GM12878 (cell line): ENCODE results near the gene AP3B1.

ENCODE experiments used
- EP300 ChIP-seq, 2 experiments: fragments of 150-350 bp in 1 of 2; IDR thresholded peaks; 2 replicates each; pipeline ENCODE4 v1.6.1; 2011 to 2012; ENCODE audit warnings: low read depth in 2 of 2, low read length in 2 of 2, borderline replicate concordance in 1 of 2, improper control_type of control experiment in 1 of 2, inconsistent platforms in 1 of 2; ENCODE audit not compliant: control insufficient read depth in 1 of 2
- FOXM1 ChIP-seq: IDR thresholded peaks from 2 replicates; pipeline ENCODE4 v1.6.1; 2012; ENCODE audit warnings: low read depth, mild to moderate bottlenecking, inconsistent platforms, low read length, moderate library complexity
- GABPA ChIP-seq: IDR thresholded peaks from 2 replicates; pipeline ENCODE4 v1.6.1; 2014; ENCODE audit warnings: antibody characterized with exemption, low read depth, mild to moderate bottlenecking, inconsistent platforms
- JUNB ChIP-seq: IDR thresholded peaks from 2 replicates; pipeline ENCODE4 v1.6.1; 2016; ENCODE audit warnings: antibody characterized with exemption, mild to moderate bottlenecking
- NR2C2 ChIP-seq: IDR thresholded peaks from 2 replicates; pipeline ENCODE4 v1.6.1; 2011; ENCODE audit warnings: borderline replicate concordance, low read depth; ENCODE audit not compliant: control insufficient read depth, insufficient read length
- POLR2A ChIP-seq: IDR thresholded peaks from 2 replicates; pipeline ENCODE4 v1.6.1; 2011; ENCODE audit warnings: low read depth, mild to moderate bottlenecking, low read length
- POLR2AphosphoS5 ChIP-seq: IDR thresholded peaks from 2 replicates; pipeline ENCODE4 v1.6.1; 2011; ENCODE audit warnings: mild to moderate bottlenecking, low read length, inconsistent platforms
- SUZ12 ChIP-seq: fragments of 200-600 bp; sonication (generic); IDR thresholded peaks from one replicate; pipeline ENCODE4 v1.6.1; 2018; ENCODE audit warnings: antibody characterized with exemption, mild to moderate bottlenecking; ENCODE audit not compliant: unreplicated experiment
- TF ChIP-seq, protein P1 (sequence below), 3 experiments: IDR thresholded peaks in 2 of 3; conservative IDR thresholded peaks in 1 of 3; 2 replicates each; pipeline ENCODE4 v1.5.1; 2011; ENCODE audit warnings: low read depth in 3 of 3, low read length in 3 of 3, mild to moderate bottlenecking in 3 of 3, control low read depth in 2 of 3, moderate library complexity in 2 of 3, inconsistent platforms in 1 of 3, mixed read lengths in 1 of 3; ENCODE audit not compliant: control insufficient read depth in 2 of 3, insufficient read depth in 1 of 3; ENCODE audit errors: extremely low read depth in 1 of 3
- TF ChIP-seq, protein P2 (sequence below): fragments of 450-650 bp; IDR thresholded peaks from 2 replicates; pipeline ENCODE4 v1.6.1; 2017; ENCODE audit warnings: mild to moderate bottlenecking, moderate library complexity
- TF ChIP-seq, protein P3 (sequence below): IDR thresholded peaks from 2 replicates; pipeline ENCODE4 v1.6.1; 2012; ENCODE audit warnings: low read depth, low read length, improper control_type of control experiment
- TF ChIP-seq, protein P4 (sequence below): IDR thresholded peaks from 2 replicates; pipeline ENCODE4 v1.6.1; 2012; ENCODE audit warnings: low read depth, low read length, improper control_type of control experiment

DNA sequence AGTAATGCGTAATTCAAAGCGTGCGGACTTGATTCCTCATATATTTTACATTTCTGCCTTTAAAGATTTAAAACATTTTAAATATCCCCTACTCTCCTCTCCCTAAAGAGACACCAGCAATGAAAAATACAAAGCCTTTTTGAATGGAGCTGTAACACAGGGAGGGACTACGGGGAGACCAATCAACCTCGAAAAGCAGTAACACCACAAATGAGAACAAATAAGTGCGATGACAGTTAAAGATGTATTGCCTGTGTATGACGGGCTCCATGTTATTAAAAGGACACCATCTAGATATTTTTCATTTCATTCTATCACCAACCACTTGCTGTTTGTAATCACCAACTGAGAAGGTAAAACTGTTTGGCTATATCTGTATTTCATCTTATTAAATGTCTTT lies 288.0 kb downstream of the AP3B1 start:
- TF ChIP-seq EP300 (IDR thresholded peaks at IDR 0.05; ENCODE audit: borderline replicate concordance in 1 of 2, control insufficient read depth in 1 of 2, low read depth in 2 of 2, low read length in 2 of 2), result no peak
- no peak for TF ChIP-seq NR2C2
- TF ChIP-seq, protein P1, sequence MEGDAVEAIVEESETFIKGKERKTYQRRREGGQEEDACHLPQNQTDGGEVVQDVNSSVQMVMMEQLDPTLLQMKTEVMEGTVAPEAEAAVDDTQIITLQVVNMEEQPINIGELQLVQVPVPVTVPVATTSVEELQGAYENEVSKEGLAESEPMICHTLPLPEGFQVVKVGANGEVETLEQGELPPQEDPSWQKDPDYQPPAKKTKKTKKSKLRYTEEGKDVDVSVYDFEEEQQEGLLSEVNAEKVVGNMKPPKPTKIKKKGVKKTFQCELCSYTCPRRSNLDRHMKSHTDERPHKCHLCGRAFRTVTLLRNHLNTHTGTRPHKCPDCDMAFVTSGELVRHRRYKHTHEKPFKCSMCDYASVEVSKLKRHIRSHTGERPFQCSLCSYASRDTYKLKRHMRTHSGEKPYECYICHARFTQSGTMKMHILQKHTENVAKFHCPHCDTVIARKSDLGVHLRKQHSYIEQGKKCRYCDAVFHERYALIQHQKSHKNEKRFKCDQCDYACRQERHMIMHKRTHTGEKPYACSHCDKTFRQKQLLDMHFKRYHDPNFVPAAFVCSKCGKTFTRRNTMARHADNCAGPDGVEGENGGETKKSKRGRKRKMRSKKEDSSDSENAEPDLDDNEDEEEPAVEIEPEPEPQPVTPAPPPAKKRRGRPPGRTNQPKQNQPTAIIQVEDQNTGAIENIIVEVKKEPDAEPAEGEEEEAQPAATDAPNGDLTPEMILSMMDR (IDR thresholded peaks at IDR 0.05 in 2 of 3, conservative IDR thresholded peaks at IDR 0.05 in 1 of 3; ENCODE audit: control insufficient read depth in 2 of 3, extremely low read depth in 1 of 3, insufficient read depth in 1 of 3, low read depth in 3 of 3, low read length in 3 of 3), result no peak
- TF ChIP-seq FOXM1, result no peak
- no peak for TF ChIP-seq POLR2A
- no peak for TF ChIP-seq GABPA
- TF ChIP-seq, protein P2, sequence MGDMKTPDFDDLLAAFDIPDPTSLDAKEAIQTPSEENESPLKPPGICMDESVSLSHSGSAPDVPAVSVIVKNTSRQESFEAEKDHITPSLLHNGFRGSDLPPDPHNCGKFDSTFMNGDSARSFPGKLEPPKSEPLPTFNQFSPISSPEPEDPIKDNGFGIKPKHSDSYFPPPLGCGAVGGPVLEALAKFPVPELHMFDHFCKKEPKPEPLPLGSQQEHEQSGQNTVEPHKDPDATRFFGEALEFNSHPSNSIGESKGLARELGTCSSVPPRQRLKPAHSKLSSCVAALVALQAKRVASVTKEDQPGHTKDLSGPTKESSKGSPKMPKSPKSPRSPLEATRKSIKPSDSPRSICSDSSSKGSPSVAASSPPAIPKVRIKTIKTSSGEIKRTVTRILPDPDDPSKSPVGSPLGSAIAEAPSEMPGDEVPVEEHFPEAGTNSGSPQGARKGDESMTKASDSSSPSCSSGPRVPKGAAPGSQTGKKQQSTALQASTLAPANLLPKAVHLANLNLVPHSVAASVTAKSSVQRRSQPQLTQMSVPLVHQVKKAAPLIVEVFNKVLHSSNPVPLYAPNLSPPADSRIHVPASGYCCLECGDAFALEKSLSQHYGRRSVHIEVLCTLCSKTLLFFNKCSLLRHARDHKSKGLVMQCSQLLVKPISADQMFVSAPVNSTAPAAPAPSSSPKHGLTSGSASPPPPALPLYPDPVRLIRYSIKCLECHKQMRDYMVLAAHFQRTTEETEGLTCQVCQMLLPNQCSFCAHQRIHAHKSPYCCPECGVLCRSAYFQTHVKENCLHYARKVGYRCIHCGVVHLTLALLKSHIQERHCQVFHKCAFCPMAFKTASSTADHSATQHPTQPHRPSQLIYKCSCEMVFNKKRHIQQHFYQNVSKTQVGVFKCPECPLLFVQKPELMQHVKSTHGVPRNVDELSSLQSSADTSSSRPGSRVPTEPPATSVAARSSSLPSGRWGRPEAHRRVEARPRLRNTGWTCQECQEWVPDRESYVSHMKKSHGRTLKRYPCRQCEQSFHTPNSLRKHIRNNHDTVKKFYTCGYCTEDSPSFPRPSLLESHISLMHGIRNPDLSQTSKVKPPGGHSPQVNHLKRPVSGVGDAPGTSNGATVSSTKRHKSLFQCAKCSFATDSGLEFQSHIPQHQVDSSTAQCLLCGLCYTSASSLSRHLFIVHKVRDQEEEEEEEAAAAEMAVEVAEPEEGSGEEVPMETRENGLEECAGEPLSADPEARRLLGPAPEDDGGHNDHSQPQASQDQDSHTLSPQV, result no peak
- TF ChIP-seq SUZ12, result no peak
- TF ChIP-seq, protein P3, sequence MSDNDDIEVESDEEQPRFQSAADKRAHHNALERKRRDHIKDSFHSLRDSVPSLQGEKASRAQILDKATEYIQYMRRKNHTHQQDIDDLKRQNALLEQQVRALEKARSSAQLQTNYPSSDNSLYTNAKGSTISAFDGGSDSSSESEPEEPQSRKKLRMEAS, result no peak
- no peak for TF ChIP-seq POLR2AphosphoS5
- TF ChIP-seq, protein P4, sequence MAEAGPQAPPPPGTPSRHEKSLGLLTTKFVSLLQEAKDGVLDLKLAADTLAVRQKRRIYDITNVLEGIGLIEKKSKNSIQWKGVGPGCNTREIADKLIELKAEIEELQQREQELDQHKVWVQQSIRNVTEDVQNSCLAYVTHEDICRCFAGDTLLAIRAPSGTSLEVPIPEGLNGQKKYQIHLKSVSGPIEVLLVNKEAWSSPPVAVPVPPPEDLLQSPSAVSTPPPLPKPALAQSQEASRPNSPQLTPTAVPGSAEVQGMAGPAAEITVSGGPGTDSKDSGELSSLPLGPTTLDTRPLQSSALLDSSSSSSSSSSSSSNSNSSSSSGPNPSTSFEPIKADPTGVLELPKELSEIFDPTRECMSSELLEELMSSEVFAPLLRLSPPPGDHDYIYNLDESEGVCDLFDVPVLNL, result no peak
- TF ChIP-seq JUNB, result no peak
